Measurements from ENCODE around the gene USB1. TPM values are rescaled to one million over a fixed set of nuclear protein-coding genes. Genes with fewer than 3 reads are reported as not detected.

Gene USB1
- total RNA-seq, result 27.3 and 44.1 TPM in 2 replicates

GRCh38 chr16:58000706-58001676 is at the start of gene USB1:
USB1 (plus strand) TSS chr16:58001407; CDS start chr16:58001484, 77 bp downstream.

GRCh38 chr16:57970970-57971369 is 30.2 kb upstream of the USB1 start, which contains the start of gene CNGB1:
CNGB1 (minus strand) TSS chr16:57971128; CDS start chr16:57967286, 3,842 bp downstream.

GRCh38 chr16:57999971-58000705 is 1.1 kb upstream of the USB1 start, which contains the start of gene ZNF319:
ZNF319 (minus strand) TSS chr16:58000672; CDS start chr16:57998265, 2,407 bp downstream.

GRCh38 chr16:58025351-58026138 is 24.3 kb downstream of the USB1 start, which contains the start of gene MMP15:
MMP15 (plus strand) TSS chr16:58025754; CDS start chr16:58026351, 597 bp downstream.

Other genes with a start within 250 kb of the USB1 start
- 45.7 and 56.9 TPM in 2 replicates for gene KIFC3, start 198.9 kb upstream of the USB1 start, total RNA-seq
- gene CNGB1, start 30.3 kb upstream of the USB1 start, total RNA-seq, result not detected in 2 replicates
- 1.4 and 2.7 TPM in 2 replicates for gene ZNF319, start 735 bp upstream of the USB1 start, total RNA-seq
- gene MMP15, start 24.3 kb downstream of the USB1 start, total RNA-seq, result 3.1 and 3.5 TPM in 2 replicates
- gene CFAP20, start 128.0 kb downstream of the USB1 start, total RNA-seq, result 34.4 and 52.3 TPM in 2 replicates
- 16.3 and 16.9 TPM in 2 replicates for gene CSNK2A2, start 196.7 kb downstream of the USB1 start, total RNA-seq

Measured in regular cardiac myocyte (primary cell).